Ishikawa (cell line): ENCODE data around the gene SELENOW.

ENCODE experiments used
- RAD21 ChIP-seq: IDR thresholded peaks from 2 replicates; pipeline ENCODE4 v1.6.1; 2012; ENCODE audit warnings: low read depth
- USF1 ChIP-seq: IDR thresholded peaks from 2 replicates; pipeline ENCODE4 v1.6.1; 2012

GRCh38 chr19:47802521-47803043 is 24.1 kb downstream of the SELENOW start:
- no peak for TF ChIP-seq USF1
- TF ChIP-seq RAD21, result no peak
